Measurements from ENCODE around the gene CYP27A1.

CYP27A1 gene

DNA sequence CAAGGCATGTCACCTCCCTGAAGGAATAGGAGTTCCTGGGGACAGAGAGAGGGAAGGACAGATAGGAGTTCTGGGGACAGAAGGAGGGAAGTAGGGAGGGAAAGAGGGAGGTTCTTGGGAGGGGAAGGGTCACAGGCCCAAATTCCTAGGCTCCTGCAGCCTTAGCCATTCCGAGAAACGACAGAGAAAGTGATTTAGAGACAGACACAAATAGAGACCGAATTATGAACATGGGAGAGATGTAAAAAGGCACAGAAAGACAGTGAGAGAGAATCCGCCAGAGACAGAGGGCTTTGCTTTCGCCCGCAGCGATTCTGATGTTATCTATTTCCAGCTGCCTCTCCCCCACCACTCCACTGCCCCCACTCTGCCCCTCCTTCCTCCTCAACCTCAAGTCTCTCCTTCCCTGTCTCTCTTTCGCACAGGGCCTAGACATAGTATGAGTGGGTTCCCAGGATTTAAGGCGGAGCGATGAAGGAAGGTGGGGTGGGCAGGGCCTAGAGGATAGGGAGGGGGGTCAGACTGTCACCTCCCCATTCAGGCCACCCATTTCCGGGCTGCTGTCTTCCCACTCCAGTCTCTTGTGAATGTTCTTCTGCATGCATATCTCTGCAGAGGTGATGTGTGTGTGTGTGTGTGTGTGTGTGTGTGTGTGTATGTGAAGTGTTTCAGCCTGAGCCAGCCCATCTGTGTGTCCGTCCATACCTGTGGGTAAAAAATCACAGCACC, 74.4 kb downstream of the CYP27A1 start:
- H3K36me3 ChIP-seq (ENCODE audit: control insufficient read depth, low read depth, low read length) = no peaks in the 10 kb centered on the region
- no peak overlapping the region for H3K4me3 ChIP-seq (ENCODE audit: low read length)
- no peak overlapping the region for H3K27ac ChIP-seq (ENCODE audit: low read length)
- peaks cover 86% of the 10 kb centered on the region for H3K27me3 ChIP-seq (ENCODE audit: control insufficient read depth, insufficient read depth, low read length)
- H3K9ac ChIP-seq (ENCODE audit: low read length) = no peak overlapping the region
- no peaks in the 10 kb centered on the region for H3K9me3 ChIP-seq (ENCODE audit: control insufficient read depth, low read depth, low read length)
- H3K4me1 ChIP-seq (ENCODE audit: control insufficient read depth, low read depth, low read length) = peaks cover 13% of the 10 kb centered on the region

DNA sequence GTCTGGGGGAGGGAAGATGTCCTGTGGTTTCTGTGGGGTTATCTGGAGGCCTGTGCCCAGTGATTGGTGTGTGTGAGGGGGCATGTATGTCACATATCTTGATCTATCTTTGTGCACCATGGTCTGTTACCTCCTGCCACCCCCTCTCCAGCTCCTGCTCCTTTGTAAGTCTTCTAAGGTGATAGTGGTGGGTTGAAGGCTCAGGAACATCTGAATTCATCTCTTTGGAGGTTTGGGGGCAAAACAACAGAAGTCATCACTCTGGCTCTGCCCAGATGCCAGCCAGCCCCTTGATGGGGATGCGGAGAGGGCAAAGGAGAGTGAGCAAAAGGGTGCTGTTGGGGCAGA, 74.9 kb downstream of the CYP27A1 start:
- peaks cover 91% of the 10 kb centered on the region for H3K27me3 ChIP-seq (ENCODE audit: control insufficient read depth, insufficient read depth, low read length)

GRCh38 chr2:218857371-218858137, 75.6 kb downstream of the CYP27A1 start:
- H3K27me3 ChIP-seq (ENCODE audit: control insufficient read depth, insufficient read depth, low read length) = peaks cover 98% of the 10 kb centered on the region
- no peak overlapping the region for H3K27ac ChIP-seq (ENCODE audit: low read length)
- H3K4me3 ChIP-seq (ENCODE audit: low read length) = no peak overlapping the region
- H3K9me3 ChIP-seq (ENCODE audit: control insufficient read depth, low read depth, low read length) = no peaks in the 10 kb centered on the region
- H3K9ac ChIP-seq (ENCODE audit: low read length) = no peak overlapping the region
- H3K36me3 ChIP-seq (ENCODE audit: control insufficient read depth, low read depth, low read length) = no peaks in the 10 kb centered on the region
- H3K4me1 ChIP-seq (ENCODE audit: control insufficient read depth, low read depth, low read length) = peaks cover 13% of the 10 kb centered on the region

More for the DNA sequence above, 74.9 kb downstream of the CYP27A1 start:
- H3K27ac ChIP-seq (ENCODE audit: low read length) = no peak overlapping the region
- H3K4me1 ChIP-seq (ENCODE audit: control insufficient read depth, low read depth, low read length) = peaks cover 13% of the 10 kb centered on the region
- H3K9me3 ChIP-seq (ENCODE audit: control insufficient read depth, low read depth, low read length) = no peaks in the 10 kb centered on the region
- H3K4me3 ChIP-seq (ENCODE audit: low read length) = no peak overlapping the region
- H3K36me3 ChIP-seq (ENCODE audit: control insufficient read depth, low read depth, low read length) = no peaks in the 10 kb centered on the region
- H3K9ac ChIP-seq (ENCODE audit: low read length) = no peak overlapping the region

GRCh38 chr2:218858138-218858445, 76.1 kb downstream of the CYP27A1 start:
- no peak overlapping the region for H3K27ac ChIP-seq (ENCODE audit: low read length)
- no peak overlapping the region for H3K9ac ChIP-seq (ENCODE audit: low read length)
- no peak overlapping the region for H3K4me3 ChIP-seq (ENCODE audit: low read length)
- no peaks in the 10 kb centered on the region for H3K36me3 ChIP-seq (ENCODE audit: control insufficient read depth, low read depth, low read length)
- peaks cover 98% of the 10 kb centered on the region for H3K27me3 ChIP-seq (ENCODE audit: control insufficient read depth, insufficient read depth, low read length)
- peaks cover 11% of the 10 kb centered on the region for H3K4me1 ChIP-seq (ENCODE audit: control insufficient read depth, low read depth, low read length)
- no peaks in the 10 kb centered on the region for H3K9me3 ChIP-seq (ENCODE audit: control insufficient read depth, low read depth, low read length)

DNA sequence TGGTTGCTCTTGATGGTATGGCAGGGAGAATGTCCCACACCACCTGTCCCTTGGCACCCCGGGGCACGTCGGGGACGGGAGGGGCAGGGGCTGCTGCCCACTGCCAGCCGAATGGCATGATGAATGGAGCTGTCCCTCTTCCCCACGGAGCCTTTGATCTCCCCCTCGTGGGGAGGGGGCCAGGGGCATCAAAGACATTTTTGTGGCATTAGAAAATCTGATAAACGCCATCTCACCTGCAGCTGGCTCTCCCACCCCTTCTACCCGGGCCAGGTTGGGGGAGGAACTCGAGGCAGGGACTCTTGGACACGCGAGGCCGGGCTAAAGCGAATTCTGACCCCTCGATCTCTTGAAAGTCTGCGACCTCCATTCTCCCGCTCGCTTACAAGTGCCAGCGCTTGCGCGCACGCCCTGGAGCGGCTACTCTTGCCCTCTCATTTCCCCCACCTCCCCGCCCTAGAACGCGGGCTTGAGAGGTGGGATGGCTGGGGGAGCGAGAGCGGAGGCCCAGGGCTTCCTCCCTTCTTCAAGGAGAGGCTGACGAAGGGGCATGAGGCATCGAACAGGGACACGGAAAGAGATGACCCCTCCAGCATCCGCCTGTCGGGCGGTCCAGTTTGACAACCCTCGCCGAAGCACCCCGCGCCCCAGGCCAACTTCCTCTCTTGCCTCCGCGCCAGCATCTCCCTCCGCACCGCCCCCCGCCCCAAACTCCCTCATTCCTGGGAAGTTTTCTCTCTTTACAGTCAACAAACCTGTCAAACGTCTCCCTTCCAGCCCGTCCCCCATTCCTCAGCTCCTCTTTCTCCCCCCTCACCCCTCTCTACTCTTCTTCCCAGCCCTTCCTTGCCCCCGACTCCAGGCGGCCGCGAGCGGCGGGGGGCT, 77.0 kb downstream of the CYP27A1 start:
- Histone ChIP-seq H3K9ac (ENCODE audit: low read length) (no peak overlapping the region), H3K27ac (ENCODE audit: low read length) (no peak overlapping the region), H3K4me1 (ENCODE audit: control insufficient read depth, low read depth, low read length) (peaks cover 9% of the 10 kb centered on the region), H3K4me3 (ENCODE audit: low read length) (peak overlapping the region; percentile 33), H3K9me3 (ENCODE audit: control insufficient read depth, low read depth, low read length) (no peaks in the 10 kb centered on the region), H3K27me3 (ENCODE audit: control insufficient read depth, insufficient read depth, low read length) (peaks cover 98% of the 10 kb centered on the region), H3K36me3 (ENCODE audit: control insufficient read depth, low read depth, low read length) (no peaks in the 10 kb centered on the region)

DNA sequence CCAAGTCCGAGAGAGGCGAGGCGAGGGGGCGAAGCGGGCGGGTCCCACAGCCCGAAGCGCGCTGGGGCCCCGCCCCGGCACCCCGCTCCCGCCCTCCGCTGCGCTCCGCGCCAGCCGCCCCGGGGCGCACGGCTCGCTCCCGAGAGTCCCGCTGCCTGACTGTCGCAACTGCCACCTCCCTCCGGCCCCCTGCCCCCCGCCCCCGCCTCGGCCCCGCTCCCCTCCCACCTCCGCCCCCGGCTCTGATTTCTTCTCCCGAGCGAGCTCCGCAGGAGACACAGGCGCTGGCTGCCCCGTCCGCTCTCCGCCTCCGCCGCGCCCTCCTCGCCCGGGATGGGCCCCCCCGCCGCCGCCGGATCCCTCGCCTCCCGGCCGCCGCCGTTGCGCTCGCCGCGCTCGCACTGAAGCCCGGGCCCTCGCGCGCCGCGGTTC, 77.6 kb downstream of the CYP27A1 start, which contains the start of gene WNT6:
TSS of gene WNT6 (plus strand) at position 250 of the 432 bp plus-strand sequence. CDS start 233 bp downstream, outside the sequence.
- Histone ChIP-seq H3K9me3 (ENCODE audit: control insufficient read depth, low read depth, low read length) (no peaks in the 10 kb centered on the region), H3K36me3 (ENCODE audit: control insufficient read depth, low read depth, low read length) (no peaks in the 10 kb centered on the region), H3K9ac (ENCODE audit: low read length) (no peak within 1 kb of the TSS), H3K4me3 (ENCODE audit: low read length) (peak within 1 kb of the TSS; percentile 33), H3K4me1 (ENCODE audit: control insufficient read depth, low read depth, low read length) (peaks cover 9% of the 10 kb centered on the region), H3K27ac (ENCODE audit: low read length) (no peak within 1 kb of the TSS), H3K27me3 (ENCODE audit: control insufficient read depth, insufficient read depth, low read length) (peaks cover 98% of the 10 kb centered on the region)

DNA sequence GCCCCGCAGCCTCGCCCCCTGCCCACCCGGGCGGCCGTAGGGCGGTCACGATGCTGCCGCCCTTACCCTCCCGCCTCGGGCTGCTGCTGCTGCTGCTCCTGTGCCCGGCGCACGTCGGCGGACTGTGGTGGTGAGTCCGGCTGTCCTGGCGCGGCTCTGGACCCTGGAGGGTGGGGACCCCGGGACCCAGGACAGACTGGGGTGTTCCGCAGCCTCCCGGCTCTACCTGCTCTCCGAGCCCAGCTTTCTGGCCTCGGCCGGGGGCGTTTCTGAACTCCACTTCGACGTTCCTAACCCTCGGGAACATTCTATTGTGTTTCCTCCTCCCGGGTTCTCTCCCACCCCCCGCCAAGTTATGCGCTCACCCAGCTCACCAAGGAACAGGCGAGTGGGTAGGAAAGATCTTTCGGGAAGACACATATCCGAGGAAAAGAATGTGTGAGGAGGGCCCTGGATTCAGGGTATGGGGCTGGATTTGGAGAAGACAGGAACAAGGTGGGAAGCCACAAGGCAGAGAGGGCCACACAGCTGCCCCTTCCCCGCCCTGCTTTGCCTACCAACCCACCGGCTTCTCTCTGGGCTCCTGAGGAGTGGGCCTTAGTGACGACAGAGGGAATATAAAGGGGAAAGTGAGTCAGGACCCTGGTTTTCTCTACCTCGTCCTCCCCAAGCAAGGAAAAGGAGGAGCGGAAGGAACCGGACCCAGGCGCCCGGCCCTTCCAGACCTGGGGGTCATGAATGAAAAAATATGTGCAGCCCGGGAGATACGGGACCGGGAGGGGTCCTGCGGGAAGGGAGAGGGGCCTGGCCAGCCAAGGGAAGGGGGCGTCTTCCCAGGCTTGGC, 78.3 kb downstream of the CYP27A1 start:
- Histone ChIP-seq H3K27me3 (ENCODE audit: control insufficient read depth, insufficient read depth, low read length) (peaks cover 98% of the 10 kb centered on the region), H3K27ac (ENCODE audit: low read length) (no peak overlapping the region), H3K9ac (ENCODE audit: low read length) (no peak overlapping the region), H3K4me3 (ENCODE audit: low read length) (peak overlapping the region; percentile 22), H3K36me3 (ENCODE audit: control insufficient read depth, low read depth, low read length) (no peaks in the 10 kb centered on the region), H3K9me3 (ENCODE audit: control insufficient read depth, low read depth, low read length) (no peaks in the 10 kb centered on the region), H3K4me1 (ENCODE audit: control insufficient read depth, low read depth, low read length) (peaks cover 9% of the 10 kb centered on the region)

- Histone ChIP-seq H3K36me3 (ENCODE audit: control insufficient read depth, low read depth, low read length) (no peaks in the 10 kb centered on the region), H3K9ac (ENCODE audit: low read length) (no peak overlapping the region), H3K27me3 (ENCODE audit: control insufficient read depth, insufficient read depth, low read length) (peaks cover 95% of the 10 kb centered on the region), H3K27ac (ENCODE audit: low read length) (no peak overlapping the region), H3K4me3 (ENCODE audit: low read length) (peak overlapping the region; percentile 17), H3K4me1 (ENCODE audit: control insufficient read depth, low read depth, low read length) (peaks cover 5% of the 10 kb centered on the region), H3K9me3 (ENCODE audit: control insufficient read depth, low read depth, low read length) (no peaks in the 10 kb centered on the region)
Measured at GRCh38 chr2:218860950-218861381, 79.0 kb downstream of the CYP27A1 start.

DNA sequence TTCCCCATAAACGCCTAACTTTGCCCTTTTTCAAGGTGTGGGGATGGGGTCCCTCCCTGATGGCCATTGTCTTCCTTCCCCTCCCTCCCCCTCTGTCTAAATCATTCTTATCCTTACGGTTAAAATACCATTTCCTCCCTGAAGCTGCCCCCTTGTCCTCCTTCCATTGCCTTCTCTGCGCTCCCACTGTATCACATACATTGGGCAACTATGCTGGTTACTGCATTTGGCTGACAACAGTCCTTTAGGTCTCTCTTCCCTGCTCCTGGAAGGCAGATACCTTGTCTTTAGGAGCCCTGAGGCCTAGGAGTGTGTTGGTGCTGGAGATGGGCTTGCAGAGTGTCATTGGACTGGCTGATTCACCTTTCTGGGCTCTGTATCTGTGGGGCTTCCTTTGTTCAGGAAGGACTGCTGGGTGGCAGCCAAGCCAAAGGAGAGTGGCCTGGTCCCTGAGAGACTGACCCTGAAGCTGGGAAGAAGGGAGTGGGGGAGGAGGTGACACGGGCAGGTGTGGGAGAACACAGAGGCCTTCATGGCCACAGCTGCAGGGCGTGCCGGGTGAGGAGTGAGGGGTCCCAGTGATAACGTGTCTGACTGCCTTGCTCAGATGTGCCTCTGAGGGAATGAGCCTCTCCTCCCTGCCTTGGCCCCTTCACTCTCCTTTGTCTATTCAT, 79.8 kb downstream of the CYP27A1 start:
- Histone ChIP-seq H3K9ac (ENCODE audit: low read length) (no peak overlapping the region), H3K4me1 (ENCODE audit: control insufficient read depth, low read depth, low read length) (peaks cover 5% of the 10 kb centered on the region), H3K9me3 (ENCODE audit: control insufficient read depth, low read depth, low read length) (no peaks in the 10 kb centered on the region), H3K27ac (ENCODE audit: low read length) (no peak overlapping the region), H3K27me3 (ENCODE audit: control insufficient read depth, insufficient read depth, low read length) (peaks cover 95% of the 10 kb centered on the region), H3K4me3 (ENCODE audit: low read length) (no peak overlapping the region), H3K36me3 (ENCODE audit: control insufficient read depth, low read depth, low read length) (no peaks in the 10 kb centered on the region)

DNA sequence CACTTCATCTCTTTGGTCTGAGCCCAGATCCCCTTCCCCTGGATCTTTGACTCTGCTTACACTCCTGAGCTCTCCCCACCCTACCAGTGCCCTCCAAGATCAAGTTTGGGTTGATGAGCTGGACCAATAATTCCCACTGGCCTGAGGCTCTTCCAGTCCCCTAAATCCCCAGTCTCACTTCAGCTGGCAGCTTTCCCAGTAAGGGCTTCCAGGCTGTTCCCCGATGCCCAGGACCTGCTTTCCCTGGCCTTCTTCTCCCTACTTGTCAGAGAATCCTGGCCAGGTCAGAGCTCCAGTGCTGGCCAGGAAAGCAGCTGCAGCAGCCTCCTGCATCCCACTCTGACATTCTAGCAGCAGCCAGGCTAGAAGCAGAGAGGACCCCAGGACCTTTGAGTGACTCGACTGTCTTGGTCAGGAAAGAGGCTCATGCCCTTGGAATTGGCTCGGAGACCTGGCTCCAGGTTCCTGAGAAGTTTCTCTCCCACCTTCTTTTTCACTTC, 81.1 kb downstream of the CYP27A1 start:
- Histone ChIP-seq H3K4me3 (ENCODE audit: low read length) (no peak overlapping the region), H3K9me3 (ENCODE audit: control insufficient read depth, low read depth, low read length) (no peaks in the 10 kb centered on the region), H3K27ac (ENCODE audit: low read length) (no peak overlapping the region), H3K4me1 (ENCODE audit: control insufficient read depth, low read depth, low read length) (peaks cover 5% of the 10 kb centered on the region), H3K36me3 (ENCODE audit: control insufficient read depth, low read depth, low read length) (no peaks in the 10 kb centered on the region), H3K9ac (ENCODE audit: low read length) (no peak overlapping the region), H3K27me3 (ENCODE audit: control insufficient read depth, insufficient read depth, low read length) (peaks cover 95% of the 10 kb centered on the region)

Data from iPS-18a (cell line).